ENCODE results near the gene CCN2. TPM values are rescaled to one million over a fixed set of nuclear protein-coding genes. Genes with fewer than 3 reads are reported as not detected.
A peak's percentile ranks its signal among the peaks of the same experiment; 100 is the strongest.

CCN2 gene
- total RNA-seq, 1 experiment from 2014 or later: 67.8 TPM

GRCh38 chr6:131914967-131915751 is 36.0 kb downstream of the CCN2 start (continued):
- TF ChIP-seq ELF4 (CRISPR knock-in tag; IDR thresholded peaks at IDR 0.05; ENCODE audit: low read depth): no peak
- TF ChIP-seq IRF1 (CRISPR knock-in tag; IDR thresholded peaks at IDR 0.05): no peak
- peak; percentile 72; the same call in 1 of the 2 replicates for TF ChIP-seq PRRX2 (CRISPR knock-in tag; IDR thresholded peaks at IDR 0.05)
- TF ChIP-seq, protein P1, sequence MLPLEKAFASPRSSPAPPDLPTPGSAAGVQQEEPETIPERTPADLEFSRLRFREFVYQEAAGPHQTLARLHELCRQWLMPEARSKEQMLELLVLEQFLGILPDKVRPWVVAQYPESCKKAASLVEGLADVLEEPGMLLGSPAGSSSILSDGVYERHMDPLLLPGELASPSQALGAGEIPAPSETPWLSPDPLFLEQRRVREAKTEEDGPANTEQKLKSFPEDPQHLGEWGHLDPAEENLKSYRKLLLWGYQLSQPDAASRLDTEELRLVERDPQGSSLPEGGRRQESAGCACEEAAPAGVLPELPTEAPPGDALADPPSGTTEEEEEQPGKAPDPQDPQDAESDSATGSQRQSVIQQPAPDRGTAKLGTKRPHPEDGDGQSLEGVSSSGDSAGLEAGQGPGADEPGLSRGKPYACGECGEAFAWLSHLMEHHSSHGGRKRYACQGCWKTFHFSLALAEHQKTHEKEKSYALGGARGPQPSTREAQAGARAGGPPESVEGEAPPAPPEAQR (CRISPR knock-in tag; IDR thresholded peaks at IDR 0.05): no peak
- TF ChIP-seq, protein P2, sequence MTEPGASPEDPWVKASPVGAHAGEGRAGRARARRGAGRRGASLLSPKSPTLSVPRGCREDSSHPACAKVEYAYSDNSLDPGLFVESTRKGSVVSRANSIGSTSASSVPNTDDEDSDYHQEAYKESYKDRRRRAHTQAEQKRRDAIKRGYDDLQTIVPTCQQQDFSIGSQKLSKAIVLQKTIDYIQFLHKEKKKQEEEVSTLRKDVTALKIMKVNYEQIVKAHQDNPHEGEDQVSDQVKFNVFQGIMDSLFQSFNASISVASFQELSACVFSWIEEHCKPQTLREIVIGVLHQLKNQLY (CRISPR knock-in tag; IDR thresholded peaks at IDR 0.05): no peak
- TF ChIP-seq NR3C1 (CRISPR knock-in tag; conservative IDR thresholded peaks at IDR 0.05; ENCODE audit: low read depth): no peak
- no peak for TF ChIP-seq HMGA2 (CRISPR knock-in tag; IDR thresholded peaks at IDR 0.05)
- no peak for TF ChIP-seq ZNF281 (CRISPR knock-in tag; IDR thresholded peaks at IDR 0.05)
- TF ChIP-seq ETV6 (CRISPR knock-in tag; IDR thresholded peaks at IDR 0.05): no peak
- no peak for TF ChIP-seq CREM (CRISPR knock-in tag; IDR thresholded peaks at IDR 0.05)
- TF ChIP-seq, protein P3, sequence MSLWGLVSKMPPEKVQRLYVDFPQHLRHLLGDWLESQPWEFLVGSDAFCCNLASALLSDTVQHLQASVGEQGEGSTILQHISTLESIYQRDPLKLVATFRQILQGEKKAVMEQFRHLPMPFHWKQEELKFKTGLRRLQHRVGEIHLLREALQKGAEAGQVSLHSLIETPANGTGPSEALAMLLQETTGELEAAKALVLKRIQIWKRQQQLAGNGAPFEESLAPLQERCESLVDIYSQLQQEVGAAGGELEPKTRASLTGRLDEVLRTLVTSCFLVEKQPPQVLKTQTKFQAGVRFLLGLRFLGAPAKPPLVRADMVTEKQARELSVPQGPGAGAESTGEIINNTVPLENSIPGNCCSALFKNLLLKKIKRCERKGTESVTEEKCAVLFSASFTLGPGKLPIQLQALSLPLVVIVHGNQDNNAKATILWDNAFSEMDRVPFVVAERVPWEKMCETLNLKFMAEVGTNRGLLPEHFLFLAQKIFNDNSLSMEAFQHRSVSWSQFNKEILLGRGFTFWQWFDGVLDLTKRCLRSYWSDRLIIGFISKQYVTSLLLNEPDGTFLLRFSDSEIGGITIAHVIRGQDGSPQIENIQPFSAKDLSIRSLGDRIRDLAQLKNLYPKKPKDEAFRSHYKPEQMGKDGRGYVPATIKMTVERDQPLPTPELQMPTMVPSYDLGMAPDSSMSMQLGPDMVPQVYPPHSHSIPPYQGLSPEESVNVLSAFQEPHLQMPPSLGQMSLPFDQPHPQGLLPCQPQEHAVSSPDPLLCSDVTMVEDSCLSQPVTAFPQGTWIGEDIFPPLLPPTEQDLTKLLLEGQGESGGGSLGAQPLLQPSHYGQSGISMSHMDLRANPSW (CRISPR knock-in tag; conservative IDR thresholded peaks at IDR 0.05; ENCODE audit: low read depth): no peak
- no peak for TF ChIP-seq USF2 (CRISPR knock-in tag; IDR thresholded peaks at IDR 0.05)
- no peak for TF ChIP-seq JUN (CRISPR knock-in tag; IDR thresholded peaks at IDR 0.05)
- peak; percentile 91 for TF ChIP-seq AR (CRISPR knock-in tag; IDR thresholded peaks at IDR 0.05)
- TF ChIP-seq MXD4 (CRISPR knock-in tag; IDR thresholded peaks at IDR 0.05; ENCODE audit: borderline replicate concordance): no peak
- TF ChIP-seq FOXP1 (CRISPR knock-in tag; IDR thresholded peaks at IDR 0.05; ENCODE audit: borderline replicate concordance): no peak
- no peak for TF ChIP-seq GRHL2 (CRISPR knock-in tag; IDR thresholded peaks at IDR 0.05; ENCODE audit: insufficient replicate concordance, severe bottlenecking)
- no peak for TF ChIP-seq FOXK1 (CRISPR knock-in tag; IDR thresholded peaks at IDR 0.05)
- TF ChIP-seq E2F5 (CRISPR knock-in tag; IDR thresholded peaks at IDR 0.05): no peak
- TF ChIP-seq SMAD3 (CRISPR knock-in tag; IDR thresholded peaks at IDR 0.05; ENCODE audit: borderline replicate concordance): no peak
- TF ChIP-seq ZNF416 (CRISPR knock-in tag; IDR thresholded peaks at IDR 0.05): 0 out of 2 replicates have a peak, but pooled peaks have one; percentile 44
- TF ChIP-seq PREB (CRISPR knock-in tag; IDR thresholded peaks at IDR 0.05; ENCODE audit: borderline replicate concordance): no peak
- no peak for TF ChIP-seq ZNF232 (CRISPR knock-in tag; IDR thresholded peaks at IDR 0.05)
